ENCODE measurements around the gene ATP7B.
"Not testable (repeated sequence)": the region's sequence is repeated elsewhere in the genome, so short reads cannot be mapped to it uniquely, and the experiment has no call there.

ATP7B gene

DNA sequence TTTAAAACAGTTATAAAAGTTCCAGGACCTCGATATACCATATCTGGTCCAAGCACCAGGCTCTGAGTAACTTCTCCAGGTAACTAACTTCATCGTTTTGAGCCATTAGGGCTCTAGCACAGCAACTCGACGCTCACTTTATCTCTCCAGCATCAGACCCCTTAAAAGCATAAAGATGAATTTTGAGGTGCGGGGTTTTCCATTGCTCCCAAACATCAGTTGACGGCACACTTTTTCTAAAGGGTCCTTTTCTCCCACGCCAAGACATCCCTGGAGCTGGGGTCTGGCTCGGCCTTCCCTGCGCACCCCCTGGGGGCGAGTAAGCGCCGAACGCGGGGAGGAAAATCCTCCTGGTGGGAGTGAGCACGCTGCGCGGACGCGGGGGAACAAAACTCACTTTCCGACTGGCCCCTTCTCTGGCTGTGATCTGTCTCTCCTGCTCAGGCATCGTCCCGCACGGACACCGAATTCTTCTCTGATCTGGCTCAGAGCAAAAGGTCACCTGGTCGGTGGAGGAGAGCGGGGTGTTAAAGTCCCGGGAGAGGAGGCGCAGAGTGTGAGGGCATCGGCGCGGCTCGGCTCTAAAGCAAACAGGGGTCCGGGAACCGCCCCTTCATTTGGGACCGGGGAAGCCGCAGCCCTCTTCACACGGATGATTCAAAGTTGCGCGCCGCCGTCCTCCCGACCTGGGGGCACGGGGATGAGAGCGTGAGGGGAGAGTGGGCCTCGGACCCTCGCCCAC is at the start of gene ATP7B:
Gene ATP7B (minus strand): TSS at position 561 of the 742 bp plus-strand sequence. CDS start 113 bp downstream, at position 448.
- DNase-seq (ENCODE audit: low read depth), result no peak

DNA sequence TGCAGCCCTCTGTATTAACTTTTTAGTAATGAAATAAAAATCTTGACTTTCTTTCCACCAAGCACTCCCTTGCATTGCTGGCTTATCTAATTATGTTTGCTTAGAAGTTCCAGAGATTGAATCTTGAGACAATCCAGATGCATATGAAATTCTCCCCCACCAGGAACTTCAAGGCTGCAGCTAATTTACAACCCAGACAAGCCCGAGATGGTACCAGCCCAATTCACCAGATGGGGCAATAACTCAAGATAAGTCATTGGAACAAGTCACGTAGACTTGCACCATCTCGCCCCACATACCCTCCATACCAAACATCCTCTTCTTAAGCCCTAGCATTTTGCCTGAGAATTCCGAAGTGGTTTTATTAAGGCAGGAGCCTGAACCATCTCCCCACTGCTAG is 42.2 kb upstream of the ATP7B start:
- DNase-seq (ENCODE audit: low read depth), result no peak

DNA sequence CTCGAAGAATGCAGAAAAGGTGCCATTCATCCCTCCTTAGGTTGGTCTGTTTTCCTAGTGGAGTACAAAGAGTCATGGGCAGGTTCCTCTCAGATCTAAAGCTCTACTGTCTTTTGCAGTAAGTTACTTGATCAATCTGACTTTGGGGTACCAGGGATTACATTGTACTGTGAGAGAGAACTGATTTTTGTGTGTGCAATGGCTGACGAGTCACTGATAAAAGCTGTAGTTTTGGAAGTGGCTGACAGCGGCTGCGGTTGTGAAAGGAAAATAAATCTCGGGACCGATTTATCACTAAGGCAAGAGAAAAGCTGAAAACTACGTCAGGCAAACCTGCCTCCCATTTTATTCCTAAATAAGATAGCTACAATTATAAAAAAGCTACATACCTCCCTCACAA is 40.1 kb upstream of the ATP7B start:
- DNase-seq (ENCODE audit: low read depth), result no peak

DNA sequence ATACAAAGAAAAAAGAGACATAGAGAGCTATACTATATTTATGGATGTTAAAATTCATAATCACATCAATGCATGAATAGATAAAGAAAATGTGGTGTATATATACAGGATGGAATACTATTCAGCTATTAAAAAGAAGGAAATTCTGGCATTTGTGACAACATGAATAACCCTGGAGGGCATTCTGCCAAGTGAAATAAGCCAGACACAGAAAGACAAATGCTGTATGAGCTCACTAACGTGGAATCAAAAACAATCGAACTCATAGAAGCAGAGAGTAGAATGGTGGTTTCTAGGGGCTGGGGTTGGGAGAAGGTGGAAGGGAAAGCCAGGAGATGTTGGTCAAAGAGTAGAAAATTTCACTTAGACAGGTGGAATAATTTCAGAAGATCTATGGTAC is 37.3 kb upstream of the ATP7B start:
- DNase-seq (ENCODE audit: low read depth), result no peak

DNA sequence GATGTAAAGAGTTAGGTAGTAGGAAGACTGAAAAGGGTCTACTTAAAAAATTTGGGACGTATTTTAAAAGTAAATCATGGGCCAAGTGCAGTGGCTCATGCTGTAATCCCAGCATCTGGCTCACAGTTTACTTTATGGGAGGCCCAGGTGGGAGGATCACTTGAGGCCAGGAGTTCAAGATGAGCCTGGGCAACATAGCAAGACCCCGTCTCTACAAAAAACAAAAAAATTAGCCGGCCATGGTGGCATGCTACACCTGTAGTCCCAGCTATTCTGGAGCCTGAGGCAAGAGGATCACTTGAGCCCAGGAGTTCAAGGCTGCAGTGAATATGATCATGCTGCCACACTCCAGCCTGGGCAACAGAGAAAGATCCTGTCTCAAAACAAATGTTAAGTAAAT is 36.2 kb upstream of the ATP7B start:
- no peak for DNase-seq (ENCODE audit: low read depth)

DNA sequence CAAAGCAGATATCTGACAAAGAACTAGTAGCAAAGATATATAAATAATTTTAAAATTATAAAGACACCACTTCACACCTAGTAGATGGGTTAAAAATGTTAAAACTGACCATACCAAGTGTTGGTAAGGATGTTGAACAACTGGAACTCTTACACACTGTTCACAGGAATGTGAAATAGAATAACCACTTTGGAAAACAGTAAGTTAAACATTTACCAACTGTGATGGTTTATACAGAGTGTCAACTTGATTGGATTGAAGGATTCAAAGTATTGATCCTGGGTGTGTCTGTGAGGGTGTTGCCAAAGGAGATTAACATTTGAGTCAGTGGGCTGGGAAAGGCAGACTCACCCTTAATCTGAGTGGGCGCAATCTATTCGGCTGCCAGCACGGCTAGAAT is 32.4 kb upstream of the ATP7B start:
- DNase-seq (ENCODE audit: low read depth), result no peak

DNA sequence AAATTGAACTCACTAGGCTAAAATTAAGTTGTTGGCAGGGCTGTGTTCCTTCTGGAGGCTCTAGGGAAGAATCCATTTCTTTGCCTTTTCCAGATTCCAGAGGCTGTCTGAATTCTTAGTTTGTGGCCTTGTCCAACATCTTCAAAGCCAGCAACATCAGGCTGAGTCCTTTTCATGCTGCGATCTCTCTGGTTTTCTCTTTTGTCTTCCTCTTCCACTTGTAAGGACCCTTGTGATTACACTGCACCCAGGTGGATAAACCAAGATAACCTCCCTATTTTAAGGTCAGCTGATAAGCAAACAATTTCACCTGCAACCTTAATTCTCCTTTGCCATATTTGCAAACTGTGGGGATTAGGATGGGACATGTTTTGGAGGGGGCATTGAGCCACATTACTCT is 24.8 kb upstream of the ATP7B start:
- DNase-seq (ENCODE audit: low read depth), result no peak

DNA sequence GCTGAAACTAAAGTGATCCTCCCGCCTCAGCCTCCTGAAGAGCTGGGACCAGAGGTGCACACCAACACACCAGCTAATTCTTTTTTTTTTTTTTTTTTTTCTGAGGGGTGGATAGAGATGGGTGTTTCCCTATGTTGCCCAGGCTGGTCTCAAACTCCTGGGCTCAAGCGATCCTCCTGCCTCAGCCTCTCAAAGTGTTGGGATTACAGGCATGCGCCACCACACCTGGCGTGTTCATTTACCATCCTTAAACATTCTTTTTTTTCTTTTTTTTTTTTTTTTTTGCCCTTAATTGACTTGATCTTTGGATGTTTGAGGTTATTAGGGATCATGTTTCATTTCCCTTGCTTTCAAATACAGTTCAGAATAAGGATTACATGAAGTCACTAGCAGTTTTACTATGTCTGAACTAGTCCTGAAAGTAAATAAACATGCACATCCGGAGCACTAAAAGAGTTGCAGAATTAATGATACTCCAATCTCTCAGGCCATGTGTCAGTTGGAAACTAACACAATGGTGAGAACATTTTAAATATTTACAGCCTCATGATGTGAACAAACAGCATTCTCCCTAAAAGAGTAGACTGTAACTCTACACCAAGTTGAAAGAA is 23.5 kb upstream of the ATP7B start:
- no peak for DNase-seq (ENCODE audit: low read depth)

DNA sequence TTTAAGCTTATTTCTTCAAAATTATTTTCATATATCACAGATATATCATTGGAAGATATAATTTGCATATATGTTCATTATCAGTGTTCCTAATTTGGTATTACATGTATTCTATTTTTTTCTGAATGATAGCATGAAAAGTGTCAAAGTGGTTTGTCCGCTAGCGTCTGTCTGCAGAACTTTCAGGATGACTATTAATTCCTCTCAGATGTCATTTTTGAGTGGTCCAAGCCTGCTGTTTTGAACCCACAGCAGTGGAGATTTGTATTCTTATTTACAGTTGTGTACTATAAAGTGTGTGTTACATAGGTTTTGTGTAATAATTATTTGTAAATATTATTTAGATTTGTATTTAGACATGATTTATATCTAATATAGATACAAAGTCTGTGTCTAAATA is 21.8 kb upstream of the ATP7B start:
- no peak for DNase-seq (ENCODE audit: low read depth)

DNA sequence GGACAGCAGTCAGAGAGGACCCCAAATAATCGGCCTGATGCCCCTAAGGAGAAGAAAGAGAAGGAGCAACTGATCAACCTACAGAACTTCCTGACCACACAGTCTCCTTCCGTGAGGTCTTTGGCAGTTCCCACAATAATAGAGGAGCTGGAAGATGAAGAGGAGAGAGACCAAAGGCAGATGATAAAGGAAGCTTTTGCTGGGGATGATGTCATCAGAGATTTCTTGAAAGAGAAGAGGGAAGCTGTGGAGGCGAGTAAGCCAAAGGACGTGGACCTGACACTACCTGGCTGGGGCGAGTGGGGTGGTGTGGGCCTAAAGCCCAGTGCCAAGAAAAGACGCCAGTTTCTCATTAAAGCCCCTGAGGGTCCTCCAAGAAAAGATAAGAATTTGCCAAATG is 19.2 kb upstream of the ATP7B start:
- not testable (repeated sequence) for DNase-seq (ENCODE audit: low read depth)

DNA sequence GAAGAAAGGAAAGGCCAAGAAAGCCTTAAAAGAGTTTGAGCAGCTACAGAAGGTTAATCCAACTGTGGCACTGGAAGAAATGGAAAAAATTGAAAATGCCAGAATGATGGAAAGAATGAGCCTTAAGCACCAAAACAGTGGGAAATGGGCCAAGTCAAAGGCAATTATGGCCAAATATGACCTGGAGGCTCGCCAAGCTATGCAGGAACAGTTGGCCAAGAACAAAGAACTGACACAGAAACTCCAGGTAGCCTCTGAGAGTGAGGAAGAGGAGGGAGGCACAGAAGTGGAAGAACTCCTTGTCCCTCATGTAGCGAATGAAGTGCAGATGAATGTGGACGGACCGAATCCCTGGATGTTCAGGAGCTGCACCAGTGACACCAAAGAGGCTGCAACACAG is 18.3 kb upstream of the ATP7B start:
- DNase-seq (ENCODE audit: low read depth), result no peak

DNA sequence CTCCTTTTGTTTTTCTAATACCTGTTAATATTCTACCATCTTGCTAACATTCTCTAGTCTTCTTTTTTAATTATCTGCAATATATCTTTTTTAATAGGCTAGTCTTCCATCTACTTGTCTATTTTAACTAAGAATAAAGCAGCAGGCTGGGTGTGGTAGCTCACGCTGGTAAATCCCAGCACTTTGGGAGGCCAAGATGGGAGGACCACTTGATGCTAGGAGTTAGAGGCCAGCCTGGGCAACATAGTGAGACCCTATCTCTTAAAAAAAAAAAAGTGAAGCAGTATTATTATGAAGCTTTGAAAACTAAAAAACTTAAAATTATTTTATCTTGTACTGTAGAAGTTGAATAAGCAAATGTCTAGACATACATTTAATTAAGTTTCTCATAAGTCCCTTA is 16.6 kb upstream of the ATP7B start:
- DNase-seq (ENCODE audit: low read depth), result no peak

DNA sequence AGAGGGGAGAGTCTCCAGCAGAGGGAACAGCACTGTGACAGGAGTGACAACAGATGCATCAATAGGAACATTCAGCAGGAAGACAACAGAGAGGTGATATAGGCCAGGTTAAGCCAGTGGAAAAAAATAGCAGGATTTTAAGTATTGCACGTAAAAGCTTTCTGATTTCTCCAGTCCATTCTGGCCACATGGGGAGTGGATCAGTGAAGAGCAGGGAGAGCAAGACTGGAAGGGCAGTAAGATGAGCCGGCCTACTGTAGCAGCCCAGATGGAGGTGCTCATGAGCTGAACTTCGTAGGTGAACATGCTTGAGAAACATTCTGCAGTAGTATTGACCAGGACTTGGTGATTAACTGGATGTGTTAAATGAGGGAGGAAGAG is 15.0 kb upstream of the ATP7B start:
- DNase-seq (ENCODE audit: low read depth), result no peak

DNA sequence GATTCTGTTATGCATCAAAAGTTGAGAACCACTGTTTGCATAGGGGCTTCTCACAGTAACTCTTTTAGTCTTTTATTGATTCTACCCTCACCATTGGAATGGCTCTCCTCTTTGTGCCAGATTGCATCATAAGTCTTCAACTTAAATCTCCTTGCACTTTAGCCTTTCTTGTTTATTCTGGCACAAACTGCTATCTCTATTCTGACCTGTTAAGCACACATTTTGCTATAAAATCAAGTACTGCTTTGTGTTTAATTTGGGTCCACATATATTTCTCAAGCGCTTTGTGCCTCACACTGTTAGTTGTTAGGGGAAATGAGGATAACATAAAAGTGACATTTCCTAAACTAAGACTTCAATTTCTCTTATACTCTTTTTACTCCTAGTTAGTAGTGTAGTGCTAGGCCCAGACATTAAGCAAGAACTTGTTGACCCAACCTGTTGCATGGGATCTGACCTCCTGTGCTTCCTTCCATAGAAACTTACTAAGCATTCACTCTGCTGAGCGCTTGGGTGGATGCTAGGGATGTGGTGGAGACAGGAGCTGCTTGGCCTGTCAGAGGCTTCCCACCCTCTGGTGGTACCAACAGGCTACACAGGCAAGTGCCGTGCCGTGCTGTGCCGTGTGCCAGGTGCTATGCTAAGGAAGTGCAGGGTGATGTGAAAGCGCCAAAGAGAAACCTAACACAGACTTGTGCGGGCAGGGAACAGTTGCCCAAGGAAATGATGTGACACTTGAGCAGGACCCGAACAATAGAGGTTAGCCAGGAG is 14.4 kb upstream of the ATP7B start:
- no peak for DNase-seq (ENCODE audit: low read depth)

DNA sequence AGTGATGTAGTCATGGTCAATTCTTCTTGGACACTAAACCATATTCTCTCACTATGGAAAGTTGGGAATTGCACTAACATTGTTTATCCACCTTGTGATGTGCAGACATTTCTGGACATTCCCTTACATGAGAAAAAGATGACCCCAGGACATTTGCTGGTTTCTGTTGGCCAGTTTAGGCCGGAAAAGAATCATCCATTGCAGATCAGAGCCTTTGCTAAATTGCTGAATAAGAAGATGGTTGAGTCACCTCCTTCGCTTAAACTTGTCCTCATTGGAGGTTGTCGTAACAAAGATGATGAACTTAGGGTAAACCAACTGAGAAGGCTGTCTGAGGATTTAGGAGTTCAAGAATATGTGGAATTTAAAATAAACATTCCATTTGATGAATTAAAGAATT is 13.2 kb upstream of the ATP7B start, which contains the start of gene UTP14C:
Gene UTP14C (plus strand): TSS at position 211 of the 400 bp plus-strand sequence. CDS start 4,114 bp downstream, outside the sequence.
- no peak for DNase-seq (ENCODE audit: low read depth)

DNA sequence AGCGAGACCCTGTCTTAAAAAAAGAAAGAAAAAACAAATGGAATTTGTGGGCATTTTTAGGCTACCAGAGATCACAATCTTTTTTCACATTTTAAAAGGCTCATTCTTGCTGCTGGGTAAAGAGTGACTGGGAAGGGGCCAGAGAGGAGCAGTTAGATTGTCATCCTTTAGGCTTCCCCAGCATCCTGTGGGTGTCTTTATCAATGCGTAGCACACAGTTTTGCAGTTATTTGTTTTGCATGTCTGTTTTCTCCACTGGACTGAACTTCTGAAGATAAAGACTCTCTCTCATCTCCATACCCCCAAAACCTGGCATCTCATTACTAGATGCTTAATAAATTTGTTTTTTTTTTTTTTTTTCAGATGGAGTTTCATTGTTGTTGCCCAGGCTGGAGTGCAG is 11.1 kb upstream of the ATP7B start:
- no peak for DNase-seq (ENCODE audit: low read depth)

DNA sequence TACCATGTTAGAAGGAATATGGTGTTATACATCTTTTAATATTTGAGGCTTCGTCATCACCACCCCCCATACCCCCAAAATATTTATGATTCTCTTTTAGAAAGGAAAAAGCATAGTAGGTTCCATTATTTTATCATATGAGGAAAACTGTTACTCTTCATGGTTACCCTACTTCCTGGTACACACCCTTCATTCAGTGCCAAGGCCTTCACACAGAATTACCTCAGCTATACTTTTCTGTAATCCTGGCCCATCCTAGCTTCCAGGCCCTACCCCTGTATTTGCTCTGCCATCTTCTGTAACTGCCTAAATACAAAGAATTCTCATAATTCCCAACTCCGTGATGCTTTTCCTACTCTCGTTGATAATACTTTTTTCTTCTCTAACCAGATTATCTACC is 8.9 kb upstream of the ATP7B start:
- DNase-seq (ENCODE audit: low read depth), result no peak

DNA sequence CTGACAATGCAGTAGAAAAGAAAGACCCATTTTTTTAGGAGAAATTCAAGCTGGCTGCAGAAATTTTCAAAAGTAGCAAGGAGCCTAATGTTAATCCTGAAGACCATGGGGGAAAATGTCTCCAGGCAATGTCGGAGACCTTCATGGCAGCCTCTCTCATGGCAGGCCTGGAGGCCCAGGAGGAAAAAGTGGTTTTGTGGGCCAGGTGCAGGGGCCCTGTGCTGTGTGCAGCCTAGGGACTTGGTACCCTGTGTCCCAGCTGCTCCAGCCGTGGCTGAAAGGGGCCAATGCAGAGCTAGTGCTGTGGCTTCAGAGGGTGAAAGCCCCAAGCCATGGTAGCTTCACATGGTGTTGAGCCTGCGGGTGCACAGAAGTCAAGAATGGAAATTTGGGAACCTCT is 5.0 kb upstream of the ATP7B start:
- no peak for DNase-seq (ENCODE audit: low read depth)

DNA sequence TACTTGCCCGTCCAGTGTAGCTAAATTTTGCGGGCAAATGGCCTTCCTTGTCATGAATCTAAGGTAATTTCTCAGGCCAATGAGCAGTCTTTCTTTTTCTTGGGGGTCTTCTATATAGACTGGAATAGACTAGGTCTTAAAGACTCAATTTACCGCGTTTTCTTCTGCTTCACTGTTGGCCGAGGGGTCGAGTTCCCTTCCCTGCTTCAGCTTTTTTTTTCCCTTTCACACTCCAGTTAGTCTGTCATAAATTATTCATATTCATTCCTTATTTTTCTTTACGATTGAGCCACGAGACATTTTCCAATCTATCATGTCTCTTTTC is 1.2 kb upstream of the ATP7B start:
- DNase-seq (ENCODE audit: low read depth), result no peak

DNA sequence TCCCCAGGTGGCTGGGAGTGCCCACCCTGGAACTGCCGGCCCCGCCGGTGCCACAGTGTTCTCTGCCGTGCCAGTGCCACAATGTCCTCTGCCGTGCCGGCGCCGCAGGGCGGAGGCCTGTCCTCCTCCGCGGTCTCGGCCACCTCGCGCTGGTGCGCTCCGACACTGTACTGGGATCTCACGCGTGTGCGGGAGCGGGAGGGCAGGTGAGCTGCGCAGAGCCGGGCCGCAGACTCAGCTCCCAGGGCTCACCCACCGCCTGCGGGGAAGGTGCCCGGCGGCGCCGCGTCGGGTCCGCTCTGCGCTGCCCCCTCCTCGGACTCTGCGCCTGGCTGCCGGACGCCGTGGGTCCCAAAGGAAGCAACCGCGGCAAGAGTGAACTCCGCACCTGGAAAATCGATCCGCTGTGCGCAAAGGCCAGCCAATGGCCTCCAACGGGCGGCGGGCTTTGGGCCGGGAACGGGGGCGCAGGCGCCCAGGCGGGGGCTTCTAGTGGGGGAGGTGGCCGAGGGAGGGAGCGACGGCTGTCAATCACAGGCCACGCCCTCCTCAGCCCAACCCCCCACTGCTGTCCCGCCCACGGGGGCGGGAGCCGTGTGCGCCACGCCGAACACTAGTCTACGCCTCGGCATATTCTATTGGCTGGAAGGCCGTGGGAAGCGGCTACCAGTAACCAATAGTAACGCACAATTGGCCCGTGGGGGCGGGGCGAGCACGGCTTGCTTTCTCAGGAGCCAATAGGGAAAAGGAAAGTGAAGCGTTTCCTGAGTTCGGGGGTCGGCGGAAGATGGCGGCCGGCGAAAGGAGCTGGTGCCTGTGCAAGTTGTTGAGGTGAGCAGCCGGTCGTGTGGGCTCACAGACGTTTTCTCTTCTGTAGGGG is 622 bp upstream of the ATP7B start, which contains the start of gene ALG11:
Gene ALG11 (plus strand): TSS at position 767 of the 880 bp plus-strand sequence. CDS start 21 bp downstream, at position 788.
- peak; percentile 96 for DNase-seq (ENCODE audit: low read depth)

DNA sequence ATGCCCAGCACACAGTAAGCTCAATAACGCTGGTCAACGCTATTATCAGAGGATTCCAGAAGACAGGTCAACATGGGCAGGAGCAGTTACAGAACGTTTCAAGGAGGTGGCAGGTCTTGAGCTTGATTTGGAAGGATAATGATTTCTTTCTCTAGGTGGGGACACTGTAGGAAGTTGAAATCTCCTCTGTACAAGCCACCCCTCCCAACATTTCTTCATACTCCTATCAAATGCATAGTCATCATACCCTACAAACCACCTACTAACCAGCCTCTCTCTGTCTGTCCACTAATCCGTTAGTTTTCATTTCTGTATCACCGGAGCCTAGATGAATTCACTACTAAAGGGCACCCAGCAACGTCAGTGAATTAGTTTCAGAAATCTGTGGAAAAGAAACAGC is 1.3 kb downstream of the ATP7B start:
- DNase-seq (ENCODE audit: low read depth), result no peak

Data from stromal cell of bone marrow (primary cell).